ENCODE results near the gene GPSM3.

GPSM3 gene

DNA sequence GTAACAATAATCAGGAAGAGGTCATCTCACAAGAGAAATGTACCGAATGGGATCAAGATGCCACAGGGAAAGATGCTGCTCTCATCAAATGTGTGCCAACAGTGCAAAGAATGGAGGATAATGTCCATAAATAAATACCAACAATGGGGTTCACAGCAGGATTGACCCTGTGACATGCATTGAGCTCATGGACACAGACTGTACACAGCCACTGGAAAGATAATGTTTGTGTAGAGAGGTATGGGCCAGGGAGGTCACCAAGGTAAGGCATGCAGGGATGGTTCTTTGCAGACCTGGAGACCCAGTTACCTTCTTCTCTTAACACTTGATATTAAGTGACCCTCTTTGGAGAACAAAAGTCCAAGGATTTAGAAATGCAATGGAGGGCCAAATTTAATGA, 18.0 kb downstream of the GPSM3 start:
- DNase-seq (ENCODE audit: low read depth), result no peak
- TF ChIP-seq, protein P1, sequence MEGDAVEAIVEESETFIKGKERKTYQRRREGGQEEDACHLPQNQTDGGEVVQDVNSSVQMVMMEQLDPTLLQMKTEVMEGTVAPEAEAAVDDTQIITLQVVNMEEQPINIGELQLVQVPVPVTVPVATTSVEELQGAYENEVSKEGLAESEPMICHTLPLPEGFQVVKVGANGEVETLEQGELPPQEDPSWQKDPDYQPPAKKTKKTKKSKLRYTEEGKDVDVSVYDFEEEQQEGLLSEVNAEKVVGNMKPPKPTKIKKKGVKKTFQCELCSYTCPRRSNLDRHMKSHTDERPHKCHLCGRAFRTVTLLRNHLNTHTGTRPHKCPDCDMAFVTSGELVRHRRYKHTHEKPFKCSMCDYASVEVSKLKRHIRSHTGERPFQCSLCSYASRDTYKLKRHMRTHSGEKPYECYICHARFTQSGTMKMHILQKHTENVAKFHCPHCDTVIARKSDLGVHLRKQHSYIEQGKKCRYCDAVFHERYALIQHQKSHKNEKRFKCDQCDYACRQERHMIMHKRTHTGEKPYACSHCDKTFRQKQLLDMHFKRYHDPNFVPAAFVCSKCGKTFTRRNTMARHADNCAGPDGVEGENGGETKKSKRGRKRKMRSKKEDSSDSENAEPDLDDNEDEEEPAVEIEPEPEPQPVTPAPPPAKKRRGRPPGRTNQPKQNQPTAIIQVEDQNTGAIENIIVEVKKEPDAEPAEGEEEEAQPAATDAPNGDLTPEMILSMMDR (IDR thresholded peaks at IDR 0.05; ENCODE audit: insufficient read depth, low read depth, low read length, missing control alignments), result no peak
- no peak overlapping the region for H3K4me3 ChIP-seq (ENCODE audit: low read depth, low read length)

DNA sequence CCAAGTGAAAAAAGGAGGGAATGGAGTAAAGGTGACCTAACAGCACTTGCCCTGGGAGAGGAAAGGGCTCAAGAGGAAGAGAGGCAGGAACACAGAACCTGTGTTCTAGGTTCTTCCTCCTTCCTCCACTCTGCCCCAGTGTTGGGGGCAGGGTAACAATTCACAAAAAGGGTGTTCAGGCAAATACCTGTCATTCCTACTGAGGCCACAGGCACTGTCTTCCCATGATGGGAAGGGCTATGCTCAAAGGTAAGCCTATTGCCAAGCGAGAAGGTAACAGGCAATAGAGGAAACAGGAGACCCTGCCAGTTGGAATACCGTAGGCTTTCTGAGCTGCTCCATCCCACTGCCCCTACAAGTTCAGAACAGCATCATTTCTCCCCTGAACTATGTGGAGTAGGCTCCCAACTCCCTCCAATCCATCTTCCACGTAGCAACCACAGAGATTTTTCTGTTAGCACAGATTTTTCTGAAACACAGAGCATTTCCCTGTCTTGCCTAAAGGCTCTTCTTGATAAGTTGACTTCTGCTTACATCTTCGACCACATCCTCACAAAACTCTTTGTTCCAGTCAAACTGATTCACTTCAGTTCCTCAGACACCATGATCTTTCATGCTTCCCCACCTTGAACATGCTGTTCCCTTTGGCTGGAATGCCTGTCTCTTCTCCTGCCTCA, 19.3 kb downstream of the GPSM3 start:
- no peak for DNase-seq (ENCODE audit: low read depth)
- TF ChIP-seq, protein P1 (IDR thresholded peaks at IDR 0.05; ENCODE audit: insufficient read depth, low read depth, low read length, missing control alignments), result no peak
- no peak overlapping the region for H3K4me3 ChIP-seq (ENCODE audit: low read depth, low read length)

DNA sequence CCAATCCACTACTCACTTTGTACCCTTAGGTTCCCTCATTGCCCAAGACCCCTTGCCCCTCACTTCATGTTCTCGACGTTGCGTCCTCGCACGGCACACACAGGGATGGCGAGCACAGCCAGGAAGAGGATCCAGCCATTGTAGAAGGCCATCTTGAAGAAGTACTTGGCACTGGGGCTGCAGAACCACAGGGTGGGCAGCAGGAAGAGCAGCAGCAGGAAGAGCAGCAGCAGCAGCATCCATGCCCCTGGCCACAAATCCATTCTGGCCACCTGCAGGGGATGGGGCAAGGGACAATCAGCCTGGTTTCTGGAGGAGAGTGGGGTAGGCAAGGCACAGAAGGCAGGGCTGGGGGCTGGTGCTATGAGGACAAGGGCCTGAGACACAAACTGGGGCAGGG, 21.2 kb downstream of the GPSM3 start:
- H3K4me3 ChIP-seq (ENCODE audit: low read depth, low read length), result no peak overlapping the region
- no peak for DNase-seq (ENCODE audit: low read depth)
- TF ChIP-seq, protein P1 (IDR thresholded peaks at IDR 0.05; ENCODE audit: insufficient read depth, low read depth, low read length, missing control alignments), result no peak

DNA sequence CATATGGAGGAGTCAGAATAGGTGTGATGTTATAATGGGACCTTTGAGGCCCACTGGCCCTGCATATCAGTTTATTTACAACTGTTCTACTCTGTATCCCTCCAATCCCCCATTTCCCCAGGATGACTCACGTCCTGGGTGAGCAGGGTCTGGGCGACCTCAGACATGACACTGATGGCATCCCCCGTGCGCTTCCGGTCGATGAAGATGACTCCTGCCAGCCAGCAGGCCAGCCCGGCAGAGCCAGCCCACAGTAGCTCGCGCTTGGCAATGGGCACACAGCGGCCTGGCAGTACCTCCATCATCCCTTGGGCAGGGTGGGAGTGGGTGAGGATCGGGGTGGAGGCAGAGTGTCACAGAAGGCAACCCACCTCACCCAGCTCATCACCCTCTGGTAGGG, 22.1 kb downstream of the GPSM3 start:
- TF ChIP-seq, protein P1 (IDR thresholded peaks at IDR 0.05; ENCODE audit: insufficient read depth, low read depth, low read length, missing control alignments), result no peak
- no peak for DNase-seq (ENCODE audit: low read depth)
- H3K4me3 ChIP-seq (ENCODE audit: low read depth, low read length), result no peak overlapping the region

DNA sequence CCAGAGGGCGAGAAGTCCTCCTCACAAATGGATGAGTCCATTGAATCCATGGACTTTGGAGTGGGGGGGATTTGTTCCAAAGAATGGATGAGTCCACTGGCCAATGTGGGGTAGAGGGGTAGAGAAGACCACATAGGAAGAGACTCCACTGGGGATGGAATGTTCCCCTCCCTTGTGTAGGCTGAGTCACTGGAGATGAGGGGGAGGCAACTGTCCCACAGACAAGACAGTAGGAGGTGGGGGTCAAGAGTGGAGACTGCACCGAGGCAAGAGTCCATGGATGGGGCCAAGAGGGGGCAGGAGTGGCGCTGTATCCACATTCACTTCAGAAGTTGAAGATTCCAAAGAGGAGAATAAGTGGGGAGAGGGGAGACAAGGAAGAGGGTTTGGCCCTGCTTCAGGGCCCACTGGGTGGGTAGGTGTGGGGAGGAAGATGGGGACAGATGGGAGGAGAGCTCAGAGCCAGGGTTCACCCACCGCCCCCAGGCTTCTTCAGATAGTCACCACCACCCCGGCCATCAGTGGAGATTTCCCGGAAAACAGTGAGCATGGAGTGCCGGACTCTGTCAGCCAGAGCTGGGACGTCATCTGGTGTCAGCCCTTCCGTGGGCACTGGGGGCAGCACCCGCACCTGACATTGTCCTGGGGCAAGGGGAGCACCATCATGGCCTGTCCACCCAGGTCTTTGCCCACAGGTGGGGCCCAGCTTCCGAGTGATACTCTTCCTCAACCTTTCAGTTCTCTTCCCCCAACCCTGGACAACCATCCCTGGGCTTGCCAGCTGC, 23.4 kb downstream of the GPSM3 start:
- TF ChIP-seq, protein P1 (IDR thresholded peaks at IDR 0.05; ENCODE audit: insufficient read depth, low read depth, low read length, missing control alignments), result no peak
- no peak for DNase-seq (ENCODE audit: low read depth)
- H3K4me3 ChIP-seq (ENCODE audit: low read depth, low read length), result no peak overlapping the region

DNA sequence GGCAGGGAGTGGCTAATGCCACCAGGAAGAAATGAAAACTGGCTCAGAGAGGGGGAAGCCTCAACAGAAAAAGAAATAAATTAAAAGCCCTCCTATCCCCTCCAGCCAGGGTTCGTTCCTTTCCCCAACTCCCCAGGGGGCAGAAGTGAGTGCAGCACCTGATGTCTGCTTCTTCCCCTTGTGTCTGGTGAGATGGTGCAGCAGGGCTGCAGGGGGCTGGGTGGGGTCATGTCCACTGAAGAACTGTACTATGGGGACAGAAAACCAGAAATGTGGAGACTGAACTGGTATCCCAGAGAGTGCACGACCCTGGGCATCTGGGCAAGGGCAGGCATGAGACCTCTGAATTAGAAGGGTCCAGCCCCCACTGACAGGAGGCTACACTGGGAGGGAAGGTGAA, 24.1 kb downstream of the GPSM3 start:
- no peak overlapping the region for H3K4me3 ChIP-seq (ENCODE audit: low read depth, low read length)
- TF ChIP-seq, protein P1 (IDR thresholded peaks at IDR 0.05; ENCODE audit: insufficient read depth, low read depth, low read length, missing control alignments), result no peak
- no peak for DNase-seq (ENCODE audit: low read depth)

All from GM12865 (cell line).